OCI-LY1 (cell line): ENCODE results near the gene GCN1.
A peak's percentile ranks its signal among the peaks of the same experiment; 100 is the strongest.

ENCODE experiments used
- H2AFZ ChIP-seq: fragments of 200-600 bp; sonication (generic), shearing (Covaris generic); 2 replicates; pipeline ENCODE4 v1.6.0; 2014; ENCODE audit warnings: antibody characterized with exemption, mild to moderate bottlenecking, low read length
- H3F3A ChIP-seq: fragments of 200-600 bp; sonication (generic), shearing (Covaris generic); 2 replicates; pipeline ENCODE4 v1.6.0; 2014; ENCODE audit warnings: mild to moderate bottlenecking, antibody characterized with exemption, low read length, moderate library complexity; ENCODE audit not compliant: insufficient read depth
- H3K27ac ChIP-seq: fragments of 200-600 bp; sonication (generic); 2 replicates; pipeline ENCODE4 v1.5.1; 2014; ENCODE audit warnings: low read length, mixed run types, mild to moderate bottlenecking, low read depth; ENCODE audit not compliant: poor library complexity, severe bottlenecking
- H3K27me3 ChIP-seq: fragments of 200-600 bp; sonication (generic); 2 replicates; pipeline ENCODE4 v1.6.0; 2014; ENCODE audit warnings: antibody characterized with exemption, mild to moderate bottlenecking, low read length, moderate library complexity; ENCODE audit not compliant: insufficient read depth
- H3K36me3 ChIP-seq: fragments of 200-600 bp; sonication (generic); 2 replicates; pipeline ENCODE4 v1.6.1; 2014; ENCODE audit warnings: mild to moderate bottlenecking, antibody characterized with exemption, low read length, moderate library complexity, mixed read lengths; ENCODE audit not compliant: insufficient read depth
- H3K4me1 ChIP-seq: fragments of 200-600 bp; sonication (generic); 2 replicates; pipeline ENCODE4 v1.5.1; 2014; ENCODE audit warnings: mild to moderate bottlenecking, low read length, moderate library complexity; ENCODE audit not compliant: insufficient read depth, severe bottlenecking
- H3K4me2 ChIP-seq: fragments of 200-600 bp; sonication (generic), shearing (Covaris generic); 2 replicates; pipeline ENCODE4 v1.6.1; 2014; ENCODE audit warnings: low read length
- H3K4me3 ChIP-seq: fragments of 200-600 bp; sonication (generic); 2 replicates; pipeline ENCODE4 v1.5.1; 2014; ENCODE audit warnings: low read length, low read depth, mild to moderate bottlenecking, mixed read lengths; ENCODE audit not compliant: poor library complexity, severe bottlenecking
- H3K79me2 ChIP-seq: fragments of 200-600 bp; shearing (Covaris generic); 2 replicates; pipeline ENCODE4 v1.6.1; 2016; ENCODE audit warnings: mixed run types, low read length, mixed read lengths; ENCODE audit not compliant: insufficient read depth
- H3K9ac ChIP-seq: fragments of 200-600 bp; sonication (generic), shearing (Covaris generic); 2 replicates; pipeline ENCODE4 v1.6.1; 2014; ENCODE audit warnings: mild to moderate bottlenecking, low read length, mixed read lengths
- H3K9me2 ChIP-seq: fragments of 200-600 bp; sonication (generic), shearing (Covaris generic); 2 replicates; pipeline ENCODE4 v1.6.1; 2014; ENCODE audit warnings: low read depth, mild to moderate bottlenecking, low read length, mixed read lengths
- H3K9me3 ChIP-seq: fragments of 200-600 bp; shearing (Covaris generic); 2 replicates; pipeline ENCODE4 v1.6.1; 2014; ENCODE audit warnings: low read length, mixed read lengths
- H4K20me1 ChIP-seq: fragments of 200-600 bp; sonication (generic), shearing (Covaris generic); 2 replicates; pipeline ENCODE4 v1.6.0; 2016; ENCODE audit warnings: mild to moderate bottlenecking, low read length; ENCODE audit not compliant: insufficient read depth
- EZH2 ChIP-seq: fragments of 200-600 bp; sonication (generic), shearing (Covaris generic); IDR thresholded peaks from 2 replicates; pipeline ENCODE4 v1.8.0; 2017; ENCODE audit warnings: borderline replicate concordance, mixed run types, mild to moderate bottlenecking, antibody characterized with exemption, low read length, moderate library complexity, mixed read lengths
- TF ChIP-seq, protein P1 (sequence below): fragments of 200-600 bp; sonication (generic), shearing (Covaris generic); IDR thresholded peaks from 2 replicates; pipeline ENCODE4 v1.5.1; 2017; ENCODE audit warnings: mild to moderate bottlenecking, antibody characterized with exemption, low read length, moderate library complexity, mixed read lengths

The GCN1 gene

DNA sequence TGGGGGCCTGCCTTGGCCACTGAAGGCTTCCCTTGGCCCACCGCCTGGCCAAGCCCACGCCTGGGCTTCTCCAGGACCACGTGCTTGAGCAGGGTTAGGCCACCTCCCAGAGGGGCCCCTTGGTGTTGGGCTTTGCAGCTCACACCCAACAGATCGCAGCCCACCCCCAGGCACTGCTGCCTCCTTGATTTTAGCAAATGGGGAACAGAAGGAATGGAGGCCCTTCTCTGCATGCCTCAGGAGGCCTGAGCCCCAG, 101.3 kb downstream of the GCN1 start:
- H3K4me2 ChIP-seq, result no peak overlapping the region
- peaks cover 39% of the 10 kb centered on the region for H3K4me1 ChIP-seq
- H3K79me2 ChIP-seq, result no peaks in the 10 kb centered on the region
- no peak overlapping the region for H3K4me3 ChIP-seq
- no peaks in the 10 kb centered on the region for H3K27me3 ChIP-seq
- TF ChIP-seq EZH2, result no peak
- TF ChIP-seq, protein P1, sequence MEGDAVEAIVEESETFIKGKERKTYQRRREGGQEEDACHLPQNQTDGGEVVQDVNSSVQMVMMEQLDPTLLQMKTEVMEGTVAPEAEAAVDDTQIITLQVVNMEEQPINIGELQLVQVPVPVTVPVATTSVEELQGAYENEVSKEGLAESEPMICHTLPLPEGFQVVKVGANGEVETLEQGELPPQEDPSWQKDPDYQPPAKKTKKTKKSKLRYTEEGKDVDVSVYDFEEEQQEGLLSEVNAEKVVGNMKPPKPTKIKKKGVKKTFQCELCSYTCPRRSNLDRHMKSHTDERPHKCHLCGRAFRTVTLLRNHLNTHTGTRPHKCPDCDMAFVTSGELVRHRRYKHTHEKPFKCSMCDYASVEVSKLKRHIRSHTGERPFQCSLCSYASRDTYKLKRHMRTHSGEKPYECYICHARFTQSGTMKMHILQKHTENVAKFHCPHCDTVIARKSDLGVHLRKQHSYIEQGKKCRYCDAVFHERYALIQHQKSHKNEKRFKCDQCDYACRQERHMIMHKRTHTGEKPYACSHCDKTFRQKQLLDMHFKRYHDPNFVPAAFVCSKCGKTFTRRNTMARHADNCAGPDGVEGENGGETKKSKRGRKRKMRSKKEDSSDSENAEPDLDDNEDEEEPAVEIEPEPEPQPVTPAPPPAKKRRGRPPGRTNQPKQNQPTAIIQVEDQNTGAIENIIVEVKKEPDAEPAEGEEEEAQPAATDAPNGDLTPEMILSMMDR, result no peak
- H3K9me3 ChIP-seq, result no peaks in the 10 kb centered on the region
- no peak overlapping the region for H3K9ac ChIP-seq
- H4K20me1 ChIP-seq, result no peaks in the 10 kb centered on the region
- H3K27ac ChIP-seq, result peak overlapping the region; percentile 77
- H3K9me2 ChIP-seq, result no peaks in the 10 kb centered on the region
- H3K36me3 ChIP-seq, result peaks cover 50% of the 10 kb centered on the region
- H2AFZ ChIP-seq, result no peak overlapping the region
- H3F3A ChIP-seq, result no peaks in the 10 kb centered on the region

DNA sequence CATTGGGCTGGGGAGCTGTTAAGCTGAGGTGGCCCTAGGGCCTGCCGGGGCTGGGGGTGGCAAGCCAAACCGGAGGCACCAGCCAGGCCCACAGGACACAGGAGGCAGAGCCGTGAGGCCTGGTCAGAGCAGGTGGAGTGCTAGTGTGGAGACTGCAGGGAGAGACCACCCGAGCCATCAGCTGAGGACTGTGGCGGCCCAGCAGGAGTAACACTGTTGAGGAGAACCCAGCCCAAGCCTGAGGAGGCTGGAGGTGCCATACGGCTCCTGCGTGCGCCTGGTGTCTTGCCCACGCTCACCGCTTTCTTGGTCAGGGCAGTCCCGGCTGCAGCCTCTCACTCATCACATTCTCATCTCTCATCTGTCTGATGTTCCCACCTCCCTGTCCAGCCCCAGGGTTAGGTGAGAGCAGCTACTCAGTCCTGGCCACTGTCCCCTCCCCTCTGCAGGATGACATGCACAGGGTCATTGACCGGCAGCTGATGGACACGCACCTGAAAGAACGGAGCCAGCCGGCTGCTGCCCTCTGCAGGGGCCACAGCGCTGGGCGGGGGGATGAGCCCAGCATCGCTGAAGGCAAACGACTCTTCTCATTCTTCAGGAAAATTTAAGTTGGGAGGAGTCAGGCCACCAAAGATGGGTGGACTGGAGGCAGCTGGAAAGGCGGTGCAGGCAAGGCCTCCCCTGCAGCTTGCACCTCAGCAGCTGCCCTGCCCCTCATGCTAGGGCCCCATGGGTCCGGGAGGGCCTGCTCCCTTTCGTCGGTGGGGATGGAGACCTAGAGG, 101.8 kb downstream of the GCN1 start:
- Histone ChIP-seq H3F3A (no peaks in the 10 kb centered on the region), H3K36me3 (peaks cover 46% of the 10 kb centered on the region), H3K9me2 (no peaks in the 10 kb centered on the region), H2AFZ (no peak overlapping the region), H3K4me3 (no peak overlapping the region), H4K20me1 (no peaks in the 10 kb centered on the region), H3K4me1 (peaks cover 43% of the 10 kb centered on the region), H3K9ac (no peak overlapping the region), H3K27me3 (no peaks in the 10 kb centered on the region), H3K4me2 (no peak overlapping the region), H3K27ac (peak overlapping the region; percentile 77), H3K9me3 (no peaks in the 10 kb centered on the region), H3K79me2 (no peaks in the 10 kb centered on the region)
- TF ChIP-seq, protein P1, result no peak
- no peak for TF ChIP-seq EZH2

DNA sequence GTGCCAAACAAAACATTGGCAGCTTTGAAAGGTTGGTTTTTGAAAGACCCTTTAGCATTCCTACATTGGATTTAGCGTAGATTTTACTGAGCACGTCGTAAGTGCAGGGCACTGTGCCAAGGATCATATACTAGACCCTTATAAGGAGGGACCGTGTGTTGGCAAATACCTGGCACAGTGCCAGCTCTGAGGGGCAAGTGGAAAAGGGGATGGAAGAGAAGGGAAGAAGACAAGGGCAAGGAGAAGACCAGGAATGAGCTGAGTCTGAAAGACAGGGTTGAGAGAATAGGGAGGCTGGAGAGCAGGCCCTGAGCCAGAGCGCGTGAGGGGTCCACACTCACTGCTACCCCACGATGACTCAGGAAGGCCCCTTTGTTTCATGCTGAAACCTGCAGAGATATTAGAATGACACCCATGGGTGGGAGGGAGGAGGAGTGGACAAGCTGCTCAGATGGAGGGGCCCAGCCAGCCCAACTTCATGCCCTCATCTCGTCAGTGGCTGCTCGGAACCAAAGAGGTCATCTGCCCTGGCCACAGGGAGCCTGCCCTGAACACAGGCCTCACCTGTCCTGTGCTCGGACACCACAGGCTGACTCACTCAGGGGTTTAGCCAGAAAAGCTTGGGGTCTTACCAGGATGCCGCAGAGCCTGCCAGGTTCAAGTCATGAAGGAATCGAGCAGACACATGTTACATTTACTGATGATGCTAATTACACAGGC, 103.0 kb downstream of the GCN1 start:
- Histone ChIP-seq H3K9me2 (no peaks in the 10 kb centered on the region), H3K9ac (no peak overlapping the region), H4K20me1 (no peaks in the 10 kb centered on the region), H3K27ac (no peak overlapping the region), H3K9me3 (no peaks in the 10 kb centered on the region), H3K36me3 (peaks cover 35% of the 10 kb centered on the region), H3K4me1 (peaks cover 51% of the 10 kb centered on the region), H2AFZ (no peak overlapping the region), H3K79me2 (no peaks in the 10 kb centered on the region), H3K4me2 (no peak overlapping the region), H3F3A (peaks cover 5% of the 10 kb centered on the region; the same call in 1 of the 2 replicates), H3K27me3 (no peaks in the 10 kb centered on the region), H3K4me3 (no peak overlapping the region)
- TF ChIP-seq EZH2, result no peak
- TF ChIP-seq, protein P1, result no peak
